Liver (tissue), 9 donors: ENCODE data around the gene SH3TC2. TPM values are rescaled to one million over a fixed set of nuclear protein-coding genes. Genes with fewer than 3 reads are reported as not detected.

Experiments used
- DNase-seq: peaks from one replicate; pipeline ENCODE4 v3.0.0-alpha.2; 2017; ENCODE audit warnings: low spot score
- H3K27ac ChIP-seq, 2 donors: one replicate each; pipeline ENCODE4 v1.7.0; 2013; ENCODE audit warnings: inconsistent platforms in 2 of 2, low read length in 2 of 2, control low read depth in 1 of 2, low read depth in 1 of 2, mild to moderate bottlenecking in 1 of 2
- H3K27me3 ChIP-seq, 4 donors: one replicate each; pipeline versions ENCODE4 v1.6.1 to v1.7.0; 2013; ENCODE audit warnings: low read length in 3 of 4, inconsistent platforms in 1 of 4, mild to moderate bottlenecking in 1 of 4, moderate library complexity in 1 of 4; ENCODE audit not compliant: control insufficient read depth in 4 of 4, insufficient read depth in 4 of 4
- H3K36me3 ChIP-seq, 4 donors: one replicate each; pipeline versions ENCODE4 v1.6.1 to v1.7.0; 2013; ENCODE audit warnings: low read length in 3 of 4, mild to moderate bottlenecking in 3 of 4, low read depth in 1 of 4, moderate library complexity in 1 of 4; ENCODE audit not compliant: control insufficient read depth in 4 of 4, insufficient read depth in 3 of 4
- H3K4me1 ChIP-seq, 4 donors: one replicate each; pipeline versions ENCODE4 v1.6.1 to v1.7.0; 2013; ENCODE audit warnings: low read length in 3 of 4, mild to moderate bottlenecking in 3 of 4, moderate library complexity in 1 of 4; ENCODE audit not compliant: control insufficient read depth in 4 of 4, insufficient read depth in 4 of 4
- H3K4me3 ChIP-seq, 3 donors: one replicate each; pipeline versions ENCODE4 v1.6.1 to v1.7.0; 2013; ENCODE audit warnings: low read length in 3 of 3, control low read depth in 1 of 3, low read depth in 1 of 3, mild to moderate bottlenecking in 1 of 3
- H3K9ac ChIP-seq, 2 donors: one replicate each; pipeline ENCODE4 v1.7.0; 2013; ENCODE audit warnings: low read length in 2 of 2, mild to moderate bottlenecking in 2 of 2, moderate library complexity in 2 of 2, control low read depth in 1 of 2, low read depth in 1 of 2
- H3K9me3 ChIP-seq, 4 donors: one replicate each; pipeline versions ENCODE4 v1.6.1 to v1.7.0; 2013; ENCODE audit warnings: low read length in 3 of 4; ENCODE audit not compliant: control insufficient read depth in 4 of 4
- EGR1 ChIP-seq, 2 donors: IDR thresholded peaks; 2 replicates each; pipeline ENCODE4 v1.6.1; 2016 to 2018; ENCODE audit warnings: antibody characterized with exemption in 2 of 2, low read depth in 2 of 2
- FOXA1 ChIP-seq: IDR thresholded peaks from 2 replicates; pipeline ENCODE4 v1.6.1; 2016; ENCODE audit warnings: antibody characterized with exemption
- FOXA2 ChIP-seq: IDR thresholded peaks from 2 replicates; pipeline ENCODE4 v1.6.1; 2016; ENCODE audit warnings: antibody characterized with exemption
- HNF4A ChIP-seq, 2 donors: conservative IDR thresholded peaks; 2 replicates each; pipeline ENCODE4 v1.6.1; 2016; ENCODE audit warnings: antibody characterized with exemption in 2 of 2, mild to moderate bottlenecking in 2 of 2
- HNF4G ChIP-seq: IDR thresholded peaks from 2 replicates; pipeline ENCODE4 v1.6.1; 2016; ENCODE audit warnings: antibody characterized with exemption
- JUND ChIP-seq, 2 donors: IDR thresholded peaks; 2 replicates each; pipeline ENCODE4 v1.6.1; 2016; ENCODE audit warnings: antibody characterized with exemption in 2 of 2
- NR2F2 ChIP-seq: IDR thresholded peaks from 2 replicates; pipeline ENCODE4 v1.6.1; 2016; ENCODE audit warnings: antibody characterized with exemption
- RAD21 ChIP-seq, 2 donors: IDR thresholded peaks; 2 replicates each; pipeline ENCODE4 v1.6.1; 2016; ENCODE audit warnings: antibody characterized with exemption in 2 of 2, mild to moderate bottlenecking in 2 of 2
- RXRA ChIP-seq, 2 donors: IDR thresholded peaks; 2 replicates each; pipeline ENCODE4 v1.6.1; 2017 to 2018; ENCODE audit warnings: antibody characterized with exemption in 2 of 2, mild to moderate bottlenecking in 1 of 2
- SP1 ChIP-seq: IDR thresholded peaks from 2 replicates; pipeline ENCODE4 v1.6.1; 2018; ENCODE audit warnings: antibody characterized with exemption, mild to moderate bottlenecking
- TAF1 ChIP-seq: conservative IDR thresholded peaks from 2 replicates; pipeline ENCODE4 v1.6.1; 2016; ENCODE audit warnings: antibody characterized with exemption, mild to moderate bottlenecking
- YY1 ChIP-seq: IDR thresholded peaks from 2 replicates; pipeline ENCODE4 v1.6.1; 2016; ENCODE audit warnings: antibody characterized with exemption, mild to moderate bottlenecking
- WGBS: extraction: QIAGEN DNeasy Blood & Tissue Kit; methylation state at CpG from one replicate; pipeline ENCODE4 v1.1.7; 2013; 5-methylcytosine and 5-hydroxymethylcytosine counted together
- polyA plus RNA-seq, 2 donors: library from polyadenylated mRNA; stranded (reverse) in 1 of 2; unstranded in 1 of 2; fragments of 200-250 nt in 1 of 2; fragments of >200 nt in 1 of 2; fragmentation: Nextera tagmentation in 1 of 2; extraction: Ambion mirVana in 1 of 2; gene quantifications; one replicate each; pipeline versions ENCODE4 v1.2.1 to v1.2.3, GENCODE V29; 2013 to 2015
- total RNA-seq, 2 donors: library from RNA; depleted of rRNA; stranded (reverse); fragments of >200 nt; gene quantifications; one replicate each; pipeline ENCODE4 v1.2.3, GENCODE V29; 2014
- TF ChIP-seq, protein P1 (sequence below): IDR thresholded peaks from 2 replicates; pipeline ENCODE4 v1.6.1; 2016; ENCODE audit warnings: antibody characterized with exemption
- TF ChIP-seq, protein P2 (sequence below): fragments of 150-350 bp; IDR thresholded peaks from 2 replicates; pipeline ENCODE4 v1.5.1; 2017; ENCODE audit warnings: improper control_type of control experiment, low read depth, low read length; ENCODE audit not compliant: missing input control
- TF ChIP-seq, protein P3 (sequence below): IDR thresholded peaks from 2 replicates; pipeline ENCODE4 v1.6.1; 2016; ENCODE audit warnings: antibody characterized with exemption
- TF ChIP-seq, protein P4 (sequence below): IDR thresholded peaks from 2 replicates; pipeline ENCODE4 v1.6.1; 2016; ENCODE audit warnings: antibody characterized with exemption
- TF ChIP-seq, protein P5 (sequence below): IDR thresholded peaks from 2 replicates; pipeline ENCODE4 v1.6.1; 2016; ENCODE audit warnings: antibody characterized with exemption, mild to moderate bottlenecking
- donor health status: healthy.
- donor health status: healthy.
- donor health status: healthy.
- donor health status: healthy.
- donor health status: healthy.

The SH3TC2 gene
- total and polyA plus RNA-seq, 4 donors = 0.31 to 6.2 (median 0.57) TPM

DNA sequence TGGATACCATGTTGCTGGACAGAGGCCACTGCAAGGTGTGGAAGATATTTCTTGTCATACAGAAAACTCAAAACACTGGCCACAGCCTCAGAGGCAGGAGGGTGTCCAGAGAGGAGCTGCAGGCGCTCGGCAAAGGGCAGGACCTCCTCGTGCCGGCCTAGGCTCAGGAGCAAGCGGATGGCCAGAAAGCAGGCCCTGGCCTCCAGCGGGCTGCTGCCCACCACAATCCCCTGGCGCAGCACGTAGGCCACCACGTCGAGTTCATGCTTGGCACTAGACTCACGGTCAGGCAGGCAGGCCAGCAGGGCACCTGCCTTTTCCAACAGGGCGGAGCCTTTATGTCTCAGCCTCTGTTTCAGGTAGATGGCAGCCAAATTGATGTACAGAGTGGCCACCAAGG, 35.2 kb downstream of the SH3TC2 start:
- H3K4me3 ChIP-seq = no peak overlapping the region
- no peak overlapping the region for H3K27ac ChIP-seq
- no peak for TF ChIP-seq FOXA2
- TF ChIP-seq RXRA (IDR thresholded peaks at IDR 0.05) = no peak
- no peak for TF ChIP-seq EGR1 (IDR thresholded peaks at IDR 0.05; ENCODE audit: low read depth in 2 of 2)
- TF ChIP-seq, protein P1, sequence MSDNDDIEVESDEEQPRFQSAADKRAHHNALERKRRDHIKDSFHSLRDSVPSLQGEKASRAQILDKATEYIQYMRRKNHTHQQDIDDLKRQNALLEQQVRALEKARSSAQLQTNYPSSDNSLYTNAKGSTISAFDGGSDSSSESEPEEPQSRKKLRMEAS = no peak
- TF ChIP-seq RAD21 (IDR thresholded peaks at IDR 0.05) = no peak
- TF ChIP-seq HNF4A (conservative IDR thresholded peaks at IDR 0.05) = no peak
- no peak for TF ChIP-seq FOXA1
- no peak for TF ChIP-seq SP1
- TF ChIP-seq, protein P2, sequence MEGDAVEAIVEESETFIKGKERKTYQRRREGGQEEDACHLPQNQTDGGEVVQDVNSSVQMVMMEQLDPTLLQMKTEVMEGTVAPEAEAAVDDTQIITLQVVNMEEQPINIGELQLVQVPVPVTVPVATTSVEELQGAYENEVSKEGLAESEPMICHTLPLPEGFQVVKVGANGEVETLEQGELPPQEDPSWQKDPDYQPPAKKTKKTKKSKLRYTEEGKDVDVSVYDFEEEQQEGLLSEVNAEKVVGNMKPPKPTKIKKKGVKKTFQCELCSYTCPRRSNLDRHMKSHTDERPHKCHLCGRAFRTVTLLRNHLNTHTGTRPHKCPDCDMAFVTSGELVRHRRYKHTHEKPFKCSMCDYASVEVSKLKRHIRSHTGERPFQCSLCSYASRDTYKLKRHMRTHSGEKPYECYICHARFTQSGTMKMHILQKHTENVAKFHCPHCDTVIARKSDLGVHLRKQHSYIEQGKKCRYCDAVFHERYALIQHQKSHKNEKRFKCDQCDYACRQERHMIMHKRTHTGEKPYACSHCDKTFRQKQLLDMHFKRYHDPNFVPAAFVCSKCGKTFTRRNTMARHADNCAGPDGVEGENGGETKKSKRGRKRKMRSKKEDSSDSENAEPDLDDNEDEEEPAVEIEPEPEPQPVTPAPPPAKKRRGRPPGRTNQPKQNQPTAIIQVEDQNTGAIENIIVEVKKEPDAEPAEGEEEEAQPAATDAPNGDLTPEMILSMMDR = no peak
- TF ChIP-seq YY1 = no peak
- 96% methylated on average over 12 of the region's 12 CpGs for WGBS
- no peak for DNase-seq
- no peaks in the 10 kb centered on the region for H3K27me3 ChIP-seq
- H3K36me3 ChIP-seq = no peaks in the 10 kb centered on the region
- no peaks in the 10 kb centered on the region for H3K9me3 ChIP-seq
- no peaks in the 10 kb centered on the region for H3K4me1 ChIP-seq
- no peak overlapping the region for H3K9ac ChIP-seq

DNA sequence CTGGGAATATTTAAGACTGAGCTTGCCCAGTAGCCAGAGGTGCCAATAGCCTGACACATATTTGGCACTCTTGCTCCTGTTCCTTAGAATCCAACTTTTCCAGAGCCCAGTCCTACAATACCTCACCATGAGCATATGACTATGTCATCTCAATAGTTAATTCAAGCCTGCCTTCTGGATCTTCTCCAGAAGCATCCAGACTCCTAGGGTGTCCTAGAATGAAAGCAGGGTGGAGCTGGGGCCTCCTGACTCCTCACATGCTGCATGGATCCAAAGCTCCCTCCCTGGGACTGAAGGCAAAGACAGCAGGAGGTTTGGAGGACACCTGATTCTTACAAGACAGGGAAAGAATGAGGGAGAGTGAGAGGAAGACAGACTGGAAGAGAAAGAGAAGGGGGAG, 37.9 kb downstream of the SH3TC2 start:
- Histone ChIP-seq H3K27ac (no peak overlapping the region), H3K9me3 (no peaks in the 10 kb centered on the region), H3K4me1 (peaks cover 0 to 2% (median under 1%) of the 10 kb centered on the region in 4 donors), H3K9ac (no peak overlapping the region), H3K27me3 (no peaks in the 10 kb centered on the region), H3K36me3 (no peaks in the 10 kb centered on the region), H3K4me3 (no peak overlapping the region)
- TF ChIP-seq, protein P1 = no peak
- TF ChIP-seq SP1 (no peak), EGR1 (IDR thresholded peaks at IDR 0.05; ENCODE audit: low read depth in 2 of 2) (no peak), HNF4G (no peak), RAD21 (IDR thresholded peaks at IDR 0.05) (no peak), FOXA2 (no peak), JUND (IDR thresholded peaks at IDR 0.05) (no peak), NR2F2 (no peak), TAF1 (no peak), HNF4A (conservative IDR thresholded peaks at IDR 0.05) (no peak)
- TF ChIP-seq, protein P2 = no peak
- TF ChIP-seq, protein P3, sequence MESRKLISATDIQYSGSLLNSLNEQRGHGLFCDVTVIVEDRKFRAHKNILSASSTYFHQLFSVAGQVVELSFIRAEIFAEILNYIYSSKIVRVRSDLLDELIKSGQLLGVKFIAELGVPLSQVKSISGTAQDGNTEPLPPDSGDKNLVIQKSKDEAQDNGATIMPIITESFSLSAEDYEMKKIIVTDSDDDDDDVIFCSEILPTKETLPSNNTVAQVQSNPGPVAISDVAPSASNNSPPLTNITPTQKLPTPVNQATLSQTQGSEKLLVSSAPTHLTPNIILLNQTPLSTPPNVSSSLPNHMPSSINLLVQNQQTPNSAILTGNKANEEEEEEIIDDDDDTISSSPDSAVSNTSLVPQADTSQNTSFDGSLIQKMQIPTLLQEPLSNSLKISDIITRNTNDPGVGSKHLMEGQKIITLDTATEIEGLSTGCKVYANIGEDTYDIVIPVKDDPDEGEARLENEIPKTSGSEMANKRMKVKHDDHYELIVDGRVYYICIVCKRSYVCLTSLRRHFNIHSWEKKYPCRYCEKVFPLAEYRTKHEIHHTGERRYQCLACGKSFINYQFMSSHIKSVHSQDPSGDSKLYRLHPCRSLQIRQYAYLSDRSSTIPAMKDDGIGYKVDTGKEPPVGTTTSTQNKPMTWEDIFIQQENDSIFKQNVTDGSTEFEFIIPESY = no peak
- TF ChIP-seq, protein P4, sequence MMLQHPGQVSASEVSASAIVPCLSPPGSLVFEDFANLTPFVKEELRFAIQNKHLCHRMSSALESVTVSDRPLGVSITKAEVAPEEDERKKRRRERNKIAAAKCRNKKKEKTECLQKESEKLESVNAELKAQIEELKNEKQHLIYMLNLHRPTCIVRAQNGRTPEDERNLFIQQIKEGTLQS = no peak
- TF ChIP-seq, protein P5, sequence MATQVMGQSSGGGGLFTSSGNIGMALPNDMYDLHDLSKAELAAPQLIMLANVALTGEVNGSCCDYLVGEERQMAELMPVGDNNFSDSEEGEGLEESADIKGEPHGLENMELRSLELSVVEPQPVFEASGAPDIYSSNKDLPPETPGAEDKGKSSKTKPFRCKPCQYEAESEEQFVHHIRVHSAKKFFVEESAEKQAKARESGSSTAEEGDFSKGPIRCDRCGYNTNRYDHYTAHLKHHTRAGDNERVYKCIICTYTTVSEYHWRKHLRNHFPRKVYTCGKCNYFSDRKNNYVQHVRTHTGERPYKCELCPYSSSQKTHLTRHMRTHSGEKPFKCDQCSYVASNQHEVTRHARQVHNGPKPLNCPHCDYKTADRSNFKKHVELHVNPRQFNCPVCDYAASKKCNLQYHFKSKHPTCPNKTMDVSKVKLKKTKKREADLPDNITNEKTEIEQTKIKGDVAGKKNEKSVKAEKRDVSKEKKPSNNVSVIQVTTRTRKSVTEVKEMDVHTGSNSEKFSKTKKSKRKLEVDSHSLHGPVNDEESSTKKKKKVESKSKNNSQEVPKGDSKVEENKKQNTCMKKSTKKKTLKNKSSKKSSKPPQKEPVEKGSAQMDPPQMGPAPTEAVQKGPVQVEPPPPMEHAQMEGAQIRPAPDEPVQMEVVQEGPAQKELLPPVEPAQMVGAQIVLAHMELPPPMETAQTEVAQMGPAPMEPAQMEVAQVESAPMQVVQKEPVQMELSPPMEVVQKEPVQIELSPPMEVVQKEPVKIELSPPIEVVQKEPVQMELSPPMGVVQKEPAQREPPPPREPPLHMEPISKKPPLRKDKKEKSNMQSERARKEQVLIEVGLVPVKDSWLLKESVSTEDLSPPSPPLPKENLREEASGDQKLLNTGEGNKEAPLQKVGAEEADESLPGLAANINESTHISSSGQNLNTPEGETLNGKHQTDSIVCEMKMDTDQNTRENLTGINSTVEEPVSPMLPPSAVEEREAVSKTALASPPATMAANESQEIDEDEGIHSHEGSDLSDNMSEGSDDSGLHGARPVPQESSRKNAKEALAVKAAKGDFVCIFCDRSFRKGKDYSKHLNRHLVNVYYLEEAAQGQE = no peak
- no peak for DNase-seq
